Measurements from ENCODE around the gene PCSK6.
"Not testable (repeated sequence)": the region's sequence is repeated elsewhere in the genome, so short reads cannot be mapped to it uniquely, and the experiment has no call there.

Gene PCSK6

GRCh38 chr15:101476756-101477155 lies 12.8 kb downstream of the PCSK6 start:
- H3K27me3 ChIP-seq (ENCODE audit: control insufficient read depth, insufficient read depth, low read length): no peaks in the 10 kb centered on the region
- H3K9me3 ChIP-seq (ENCODE audit: control insufficient read depth, low read depth, low read length): no peaks in the 10 kb centered on the region
- no peaks in the 10 kb centered on the region for H3K4me1 ChIP-seq (ENCODE audit: control insufficient read depth, low read depth, low read length)
- H3K9ac ChIP-seq (ENCODE audit: low read length): no peak overlapping the region
- no peaks in the 10 kb centered on the region for H3K36me3 ChIP-seq (ENCODE audit: control insufficient read depth, low read depth, low read length)
- no peak overlapping the region for H3K27ac ChIP-seq (ENCODE audit: low read length)
- H3K4me3 ChIP-seq (ENCODE audit: low read length): no peak overlapping the region

DNA sequence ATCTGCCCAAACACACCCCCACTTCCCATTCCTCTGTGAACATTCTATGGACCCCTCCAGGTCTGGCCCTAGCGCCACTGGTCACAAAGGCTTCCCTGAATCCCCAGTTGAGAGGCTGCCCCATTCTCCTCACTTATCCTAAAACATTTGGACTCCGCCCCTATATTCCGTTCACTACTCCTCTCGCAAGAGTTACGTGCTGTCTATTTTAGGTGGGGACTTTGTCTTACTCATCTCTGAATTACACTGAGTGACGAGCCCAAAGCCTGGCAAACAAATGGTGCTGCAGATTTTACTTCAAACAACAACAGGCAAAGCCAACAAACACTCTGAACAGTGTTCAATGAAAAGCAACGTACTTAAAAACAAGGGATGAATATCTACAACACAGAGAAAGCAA lies 14.5 kb downstream of the PCSK6 start:
- Histone ChIP-seq H3K27ac (ENCODE audit: low read length) (no peak overlapping the region), H3K27me3 (ENCODE audit: control insufficient read depth, insufficient read depth, low read length) (no peaks in the 10 kb centered on the region), H3K9ac (ENCODE audit: low read length) (no peak overlapping the region), H3K4me3 (ENCODE audit: low read length) (no peak overlapping the region), H3K4me1 (ENCODE audit: control insufficient read depth, low read depth, low read length) (no peaks in the 10 kb centered on the region), H3K36me3 (ENCODE audit: control insufficient read depth, low read depth, low read length) (no peaks in the 10 kb centered on the region), H3K9me3 (ENCODE audit: control insufficient read depth, low read depth, low read length) (no peaks in the 10 kb centered on the region)

DNA sequence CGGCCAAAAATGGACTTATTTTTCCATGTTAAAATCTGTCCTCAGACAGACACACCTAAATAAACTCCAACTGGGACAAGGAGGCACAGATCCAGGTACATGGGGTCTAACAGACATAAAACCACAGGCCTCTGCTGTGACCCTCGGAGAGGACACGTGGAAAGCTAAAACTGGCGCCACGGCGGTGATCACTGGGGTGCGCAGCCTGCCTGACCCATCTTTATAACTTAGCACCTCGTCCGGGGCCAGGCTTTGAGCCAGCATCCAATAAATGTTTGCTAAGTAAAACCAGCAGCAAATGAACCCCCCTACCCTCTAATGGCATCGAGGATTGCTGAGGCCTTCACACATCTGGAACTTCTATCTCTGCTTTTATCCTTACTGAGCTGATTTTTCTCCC lies 15.3 kb downstream of the PCSK6 start:
- Histone ChIP-seq H3K4me3 (ENCODE audit: low read length) (no peak overlapping the region), H3K4me1 (ENCODE audit: control insufficient read depth, low read depth, low read length) (no peaks in the 10 kb centered on the region), H3K36me3 (ENCODE audit: control insufficient read depth, low read depth, low read length) (no peaks in the 10 kb centered on the region), H3K9ac (ENCODE audit: low read length) (no peak overlapping the region), H3K9me3 (ENCODE audit: control insufficient read depth, low read depth, low read length) (no peaks in the 10 kb centered on the region), H3K27me3 (ENCODE audit: control insufficient read depth, insufficient read depth, low read length) (no peaks in the 10 kb centered on the region), H3K27ac (ENCODE audit: low read length) (no peak overlapping the region)

- Histone ChIP-seq H3K4me3 (ENCODE audit: low read length) (no peak overlapping the region), H3K4me1 (ENCODE audit: control insufficient read depth, low read depth, low read length) (no peaks in the 10 kb centered on the region), H3K9ac (ENCODE audit: low read length) (no peak overlapping the region), H3K9me3 (ENCODE audit: control insufficient read depth, low read depth, low read length) (no peaks in the 10 kb centered on the region), H3K27me3 (ENCODE audit: control insufficient read depth, insufficient read depth, low read length) (no peaks in the 10 kb centered on the region), H3K27ac (ENCODE audit: low read length) (no peak overlapping the region), H3K36me3 (ENCODE audit: control insufficient read depth, low read depth, low read length) (no peaks in the 10 kb centered on the region)
These were observed 17.5 kb downstream of the PCSK6 start for GRCh38 chr15:101472033-101472432.

DNA sequence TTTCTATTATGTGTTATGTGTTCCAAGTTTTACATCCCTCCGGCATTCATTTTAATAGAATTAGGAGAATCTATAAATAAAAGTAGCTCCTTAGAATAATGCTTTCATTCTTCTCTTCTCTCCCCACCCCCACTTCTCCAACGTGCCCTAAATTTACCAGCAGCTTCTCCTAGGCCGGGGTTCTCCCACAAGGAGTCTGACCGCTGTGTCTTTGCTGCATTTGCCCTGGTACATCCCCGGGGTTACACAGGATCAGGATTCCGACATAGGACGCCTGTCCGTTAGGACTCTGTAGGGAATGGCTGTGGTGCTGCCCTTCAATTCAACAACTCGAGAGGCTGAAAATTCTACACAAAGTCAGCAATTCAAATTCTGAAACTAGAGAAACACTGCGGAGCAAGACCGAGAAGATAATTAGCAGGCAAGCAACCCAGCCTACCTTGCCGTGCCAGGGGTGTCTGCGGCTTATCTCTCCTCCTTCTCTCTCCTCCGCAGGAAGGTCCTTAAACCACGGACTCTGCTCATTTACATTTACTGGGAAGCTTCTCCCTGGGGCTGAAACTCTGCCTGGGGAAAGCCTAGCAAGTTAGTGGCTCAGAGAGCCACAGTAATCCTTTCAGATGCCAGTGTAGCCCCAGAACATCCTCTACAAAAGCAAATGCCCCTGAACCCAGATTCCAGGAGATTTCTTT lies 18.8 kb downstream of the PCSK6 start:
- Histone ChIP-seq H3K27me3 (ENCODE audit: control insufficient read depth, insufficient read depth, low read length) (no peaks in the 10 kb centered on the region), H3K4me1 (ENCODE audit: control insufficient read depth, low read depth, low read length) (no peaks in the 10 kb centered on the region), H3K9me3 (ENCODE audit: control insufficient read depth, low read depth, low read length) (no peaks in the 10 kb centered on the region), H3K27ac (ENCODE audit: low read length) (no peak overlapping the region), H3K9ac (ENCODE audit: low read length) (no peak overlapping the region), H3K4me3 (ENCODE audit: low read length) (no peak overlapping the region), H3K36me3 (ENCODE audit: control insufficient read depth, low read depth, low read length) (no peaks in the 10 kb centered on the region)

DNA sequence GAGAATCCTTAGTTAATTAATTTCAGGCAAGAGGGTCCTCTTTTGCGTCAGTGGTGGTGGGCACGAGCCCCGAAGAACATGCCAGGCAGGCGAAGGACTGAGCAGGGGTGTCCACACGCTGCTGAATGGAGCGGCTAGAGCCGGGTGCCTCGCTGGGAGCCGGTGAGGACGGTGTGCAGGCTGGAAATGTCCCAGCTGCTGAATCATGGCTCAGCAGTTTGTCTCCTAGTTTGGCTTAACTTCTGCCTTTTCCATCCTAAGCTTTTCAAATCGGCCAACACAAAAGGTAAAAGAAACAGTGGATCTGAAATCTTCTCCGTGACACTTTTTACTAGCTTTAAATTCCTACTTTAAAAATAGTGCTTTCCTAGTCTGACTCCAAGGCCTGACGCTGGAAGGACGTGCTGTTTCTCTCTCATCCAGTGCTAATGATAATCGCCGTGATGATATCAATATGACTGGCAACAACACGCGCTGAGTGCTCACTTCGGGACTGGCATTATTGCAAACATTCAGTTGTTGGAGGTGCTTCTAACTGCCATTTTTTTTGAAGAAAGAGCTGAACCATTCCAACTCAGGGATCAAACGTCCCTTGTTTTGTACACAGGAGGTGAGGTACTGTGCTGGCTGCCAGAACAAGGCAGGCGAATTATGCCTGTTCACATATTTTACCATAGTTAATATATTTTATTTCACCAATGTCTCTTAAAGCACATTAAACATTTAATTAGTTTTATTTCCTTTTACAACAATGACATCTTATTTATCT lies 19.8 kb downstream of the PCSK6 start:
- no peaks in the 10 kb centered on the region for H3K9me3 ChIP-seq (ENCODE audit: control insufficient read depth, low read depth, low read length)
- no peak overlapping the region for H3K27ac ChIP-seq (ENCODE audit: low read length)
- H3K4me1 ChIP-seq (ENCODE audit: control insufficient read depth, low read depth, low read length): no peaks in the 10 kb centered on the region
- H3K4me3 ChIP-seq (ENCODE audit: low read length): no peak overlapping the region
- H3K27me3 ChIP-seq (ENCODE audit: control insufficient read depth, insufficient read depth, low read length): no peaks in the 10 kb centered on the region
- no peaks in the 10 kb centered on the region for H3K36me3 ChIP-seq (ENCODE audit: control insufficient read depth, low read depth, low read length)
- no peak overlapping the region for H3K9ac ChIP-seq (ENCODE audit: low read length)

- H3K4me3 ChIP-seq (ENCODE audit: low read length): no peak overlapping the region
- H3K36me3 ChIP-seq (ENCODE audit: control insufficient read depth, low read depth, low read length): no peaks in the 10 kb centered on the region
- H3K27me3 ChIP-seq (ENCODE audit: control insufficient read depth, insufficient read depth, low read length): no peaks in the 10 kb centered on the region
- no peak overlapping the region for H3K27ac ChIP-seq (ENCODE audit: low read length)
- no peaks in the 10 kb centered on the region for H3K4me1 ChIP-seq (ENCODE audit: control insufficient read depth, low read depth, low read length)
- no peaks in the 10 kb centered on the region for H3K9me3 ChIP-seq (ENCODE audit: control insufficient read depth, low read depth, low read length)
- no peak overlapping the region for H3K9ac ChIP-seq (ENCODE audit: low read length)
These were observed 23.3 kb downstream of the PCSK6 start for GRCh38 chr15:101466188-101466587.

DNA sequence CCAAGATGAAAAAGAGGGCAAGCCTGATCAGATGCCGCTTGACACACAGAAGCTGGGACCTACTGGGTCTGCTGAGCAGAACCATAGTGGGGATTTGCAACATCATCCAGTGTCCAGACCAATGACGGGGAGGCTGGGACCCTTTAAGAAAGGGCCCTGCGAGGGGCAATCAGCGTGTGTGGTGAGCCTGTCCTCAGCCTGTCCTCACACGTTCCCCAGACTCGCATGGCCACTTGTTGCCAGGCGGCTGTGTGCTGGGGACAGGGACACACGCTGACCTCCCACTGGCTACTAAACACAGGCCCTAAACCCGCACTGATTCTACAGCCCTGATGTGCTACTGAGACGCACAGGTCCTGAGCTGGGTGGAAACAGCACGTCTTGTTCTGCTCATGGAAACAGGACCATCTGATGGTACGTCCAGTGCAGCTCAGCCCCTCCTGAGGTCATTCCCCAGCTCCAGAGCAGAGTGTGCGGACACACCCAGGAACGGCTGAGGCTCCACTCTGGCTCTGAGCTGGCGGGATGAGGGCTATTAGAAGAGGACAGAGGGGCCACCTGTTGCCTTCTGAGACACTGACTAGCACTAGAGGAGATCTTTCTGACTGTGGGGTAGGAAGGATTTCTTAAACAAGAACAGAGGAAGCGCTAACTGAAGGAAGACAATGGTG lies 24.4 kb downstream of the PCSK6 start:
- no peaks in the 10 kb centered on the region for H3K9me3 ChIP-seq (ENCODE audit: control insufficient read depth, low read depth, low read length)
- no peak overlapping the region for H3K27ac ChIP-seq (ENCODE audit: low read length)
- no peaks in the 10 kb centered on the region for H3K27me3 ChIP-seq (ENCODE audit: control insufficient read depth, insufficient read depth, low read length)
- no peak overlapping the region for H3K4me3 ChIP-seq (ENCODE audit: low read length)
- no peaks in the 10 kb centered on the region for H3K4me1 ChIP-seq (ENCODE audit: control insufficient read depth, low read depth, low read length)
- H3K9ac ChIP-seq (ENCODE audit: low read length): no peak overlapping the region
- H3K36me3 ChIP-seq (ENCODE audit: control insufficient read depth, low read depth, low read length): no peaks in the 10 kb centered on the region

- no peaks in the 10 kb centered on the region for H3K4me1 ChIP-seq (ENCODE audit: control insufficient read depth, low read depth, low read length)
- no peaks in the 10 kb centered on the region for H3K36me3 ChIP-seq (ENCODE audit: control insufficient read depth, low read depth, low read length)
- H3K9me3 ChIP-seq (ENCODE audit: control insufficient read depth, low read depth, low read length): no peaks in the 10 kb centered on the region
- no peak overlapping the region for H3K27ac ChIP-seq (ENCODE audit: low read length)
- no peak overlapping the region for H3K4me3 ChIP-seq (ENCODE audit: low read length)
- H3K9ac ChIP-seq (ENCODE audit: low read length): no peak overlapping the region
- no peaks in the 10 kb centered on the region for H3K27me3 ChIP-seq (ENCODE audit: control insufficient read depth, insufficient read depth, low read length)
These were observed 25.1 kb downstream of the PCSK6 start for GRCh38 chr15:101464256-101464998.

DNA sequence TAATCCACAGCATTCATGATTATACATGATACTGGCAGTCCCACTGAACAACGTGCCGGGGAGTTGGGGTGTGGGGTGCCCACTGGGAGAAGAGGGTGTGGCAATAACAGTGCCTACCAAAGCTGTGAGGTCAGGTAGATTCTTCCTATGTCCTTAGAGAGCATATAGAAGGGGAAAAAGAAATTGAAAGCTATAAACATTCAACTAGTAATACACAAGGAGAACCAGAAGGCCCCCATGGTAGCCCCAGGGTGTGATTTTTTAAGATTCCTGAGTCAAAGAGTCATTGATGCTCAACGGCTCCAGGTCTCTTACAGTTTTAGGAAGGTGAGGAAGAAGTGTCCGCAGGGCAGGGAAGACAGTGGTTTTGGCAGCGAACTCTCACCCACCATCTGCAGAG lies 25.8 kb downstream of the PCSK6 start:
- H3K9ac ChIP-seq (ENCODE audit: low read length); H3K27ac ChIP-seq (ENCODE audit: low read length); H3K27me3 ChIP-seq (ENCODE audit: control insufficient read depth, insufficient read depth, low read length); H3K4me1 ChIP-seq (ENCODE audit: control insufficient read depth, low read depth, low read length); H3K36me3 ChIP-seq (ENCODE audit: control insufficient read depth, low read depth, low read length); H3K9me3 ChIP-seq (ENCODE audit: control insufficient read depth, low read depth, low read length); H3K4me3 ChIP-seq (ENCODE audit: low read length): not testable (repeated sequence)

- H3K27ac ChIP-seq (ENCODE audit: low read length): no peak overlapping the region
- H3K9me3 ChIP-seq (ENCODE audit: control insufficient read depth, low read depth, low read length): no peaks in the 10 kb centered on the region
- H3K4me1 ChIP-seq (ENCODE audit: control insufficient read depth, low read depth, low read length): no peaks in the 10 kb centered on the region
- no peak overlapping the region for H3K4me3 ChIP-seq (ENCODE audit: low read length)
- no peak overlapping the region for H3K9ac ChIP-seq (ENCODE audit: low read length)
- H3K27me3 ChIP-seq (ENCODE audit: control insufficient read depth, insufficient read depth, low read length): no peaks in the 10 kb centered on the region
- no peaks in the 10 kb centered on the region for H3K36me3 ChIP-seq (ENCODE audit: control insufficient read depth, low read depth, low read length)
These were observed 26.2 kb downstream of the PCSK6 start for GRCh38 chr15:101463270-101463669.
